Measurements from ENCODE around the gene MAF. TPM values are rescaled to one million over a fixed set of nuclear protein-coding genes. Genes with fewer than 3 reads are reported as not detected.

The MAF gene
- total RNA-seq (100 to 1,000 TPM; 130 to 139 TPM), total RNA-seq (204 to 215 reads per million in 2 donors)

- ATAC-seq: peak; percentile 84
- peaks cover 13% of the 10 kb centered on the region for H3K36me3 Mint-ChIP-seq (ENCODE audit: low read depth)
Observed at GRCh38 chr16:79600638-79601091, at the start of gene MAF. Gene MAF, minus strand, starts transcription at chr16:79600737. Its CDS starts 835 bp downstream, at chr16:79599902.

GRCh38 chr16:79648826-79649225 is 48.3 kb upstream of the MAF start:
- no peak overlapping the region for H3K27ac Mint-ChIP-seq
- H3K4me3 Mint-ChIP-seq: no peak overlapping the region
- no peaks in the 10 kb centered on the region for H3K36me3 Mint-ChIP-seq (ENCODE audit: low read depth)
- H3K4me1 Mint-ChIP-seq: peaks cover 2% of the 10 kb centered on the region
- no peaks in the 10 kb centered on the region for H3K9me3 ChIP-seq (ENCODE audit: control insufficient read depth, low read length, poor library complexity, severe bottlenecking)
- no peaks in the 10 kb centered on the region for H3K27me3 Mint-ChIP-seq
- ATAC-seq (no peak), DNase-seq (no peak)

More at GRCh38 chr16:79600638-79601091, at the start of gene MAF:
- H3K9me3 ChIP-seq (ENCODE audit: control insufficient read depth, low read length, poor library complexity, severe bottlenecking): no peaks in the 10 kb centered on the region
- peak; percentile 77 to 86 (median 83) for DNase-seq
- H3K27ac Mint-ChIP-seq: peak within 1 kb of the TSS; percentile 96
- H3K4me3 Mint-ChIP-seq: peak within 1 kb of the TSS; percentile 97
- H3K27me3 Mint-ChIP-seq: no peaks in the 10 kb centered on the region
- H3K4me1 Mint-ChIP-seq: peaks cover 45% of the 10 kb centered on the region

GRCh38 chr16:79647586-79647985 is 47.0 kb upstream of the MAF start:
- H3K27me3 Mint-ChIP-seq: no peaks in the 10 kb centered on the region
- no peaks in the 10 kb centered on the region for H3K36me3 Mint-ChIP-seq (ENCODE audit: low read depth)
- no peak overlapping the region for H3K4me3 Mint-ChIP-seq
- DNase-seq (no peak), ATAC-seq (no peak)
- no peak overlapping the region for H3K27ac Mint-ChIP-seq
- peaks cover 2% of the 10 kb centered on the region for H3K4me1 Mint-ChIP-seq
- no peaks in the 10 kb centered on the region for H3K9me3 ChIP-seq (ENCODE audit: control insufficient read depth, low read length, poor library complexity, severe bottlenecking)

- Mint-ChIP-seq H3K27ac (no peak overlapping the region), H3K27me3 (no peaks in the 10 kb centered on the region), H3K4me1 (peaks cover 15% of the 10 kb centered on the region), H3K36me3 (ENCODE audit: low read depth) (no peaks in the 10 kb centered on the region), H3K4me3 (no peak overlapping the region)
- no peaks in the 10 kb centered on the region for H3K9me3 ChIP-seq (ENCODE audit: control insufficient read depth, low read length, poor library complexity, severe bottlenecking)
- no peak for DNase-seq
- no peak for ATAC-seq
Observed at GRCh38 chr16:79645701-79646100, 45.2 kb upstream of the MAF start.

- Mint-ChIP-seq H3K36me3 (ENCODE audit: low read depth) (no peaks in the 10 kb centered on the region), H3K4me3 (no peak overlapping the region), H3K27me3 (no peaks in the 10 kb centered on the region), H3K27ac (no peak overlapping the region), H3K4me1 (peaks cover 15% of the 10 kb centered on the region)
- no peak for ATAC-seq
- H3K9me3 ChIP-seq (ENCODE audit: control insufficient read depth, low read length, poor library complexity, severe bottlenecking): no peaks in the 10 kb centered on the region
- DNase-seq: no peak
Observed at GRCh38 chr16:79644971-79645667, 44.6 kb upstream of the MAF start.

- H3K4me1 Mint-ChIP-seq: peaks cover 28% of the 10 kb centered on the region
- ATAC-seq: no peak
- no peak for DNase-seq
- H3K27ac Mint-ChIP-seq: no peak overlapping the region
- no peaks in the 10 kb centered on the region for H3K27me3 Mint-ChIP-seq
- H3K4me3 Mint-ChIP-seq: no peak overlapping the region
- no peaks in the 10 kb centered on the region for H3K36me3 Mint-ChIP-seq (ENCODE audit: low read depth)
- H3K9me3 ChIP-seq (ENCODE audit: control insufficient read depth, low read length, poor library complexity, severe bottlenecking): no peaks in the 10 kb centered on the region
Observed at GRCh38 chr16:79642652-79643051, 42.1 kb upstream of the MAF start.

GRCh38 chr16:79640513-79641360 is 40.2 kb upstream of the MAF start:
- peak overlapping the region; percentile 84 for H3K4me3 Mint-ChIP-seq
- H3K27ac Mint-ChIP-seq: peak overlapping the region; percentile 90
- peaks cover 3% of the 10 kb centered on the region for H3K36me3 Mint-ChIP-seq (ENCODE audit: low read depth)
- DNase-seq: no peak
- H3K27me3 Mint-ChIP-seq: no peaks in the 10 kb centered on the region
- H3K9me3 ChIP-seq (ENCODE audit: control insufficient read depth, low read length, poor library complexity, severe bottlenecking): no peaks in the 10 kb centered on the region
- peak; percentile 65 for ATAC-seq
- peaks cover 28% of the 10 kb centered on the region for H3K4me1 Mint-ChIP-seq

GRCh38 chr16:79639576-79640311 is 39.2 kb upstream of the MAF start:
- DNase-seq: no peak
- H3K9me3 ChIP-seq (ENCODE audit: control insufficient read depth, low read length, poor library complexity, severe bottlenecking): no peaks in the 10 kb centered on the region
- peak; percentile 52 for ATAC-seq
- Mint-ChIP-seq H3K4me1 (peaks cover 27% of the 10 kb centered on the region), H3K27ac (peak overlapping the region; percentile 90), H3K36me3 (ENCODE audit: low read depth) (peaks cover 3% of the 10 kb centered on the region), H3K27me3 (no peaks in the 10 kb centered on the region), H3K4me3 (peak overlapping the region; percentile 84)

GRCh38 chr16:79638386-79638785 is 37.8 kb upstream of the MAF start:
- DNase-seq (no peak), ATAC-seq (no peak)
- no peak overlapping the region for H3K27ac Mint-ChIP-seq
- no peaks in the 10 kb centered on the region for H3K27me3 Mint-ChIP-seq
- H3K4me3 Mint-ChIP-seq: no peak overlapping the region
- H3K36me3 Mint-ChIP-seq (ENCODE audit: low read depth): peaks cover 3% of the 10 kb centered on the region
- peaks cover 26% of the 10 kb centered on the region for H3K4me1 Mint-ChIP-seq
- H3K9me3 ChIP-seq (ENCODE audit: control insufficient read depth, low read length, poor library complexity, severe bottlenecking): no peaks in the 10 kb centered on the region

GRCh38 chr16:79635488-79635887 is 35.0 kb upstream of the MAF start:
- Mint-ChIP-seq H3K36me3 (ENCODE audit: low read depth) (peaks cover 3% of the 10 kb centered on the region), H3K27ac (no peak overlapping the region), H3K4me1 (peaks cover 25% of the 10 kb centered on the region), H3K4me3 (no peak overlapping the region), H3K27me3 (peaks cover 8% of the 10 kb centered on the region)
- ATAC-seq: no peak
- no peak for DNase-seq
- H3K9me3 ChIP-seq (ENCODE audit: control insufficient read depth, low read length, poor library complexity, severe bottlenecking): no peaks in the 10 kb centered on the region

- no peak overlapping the region for H3K27ac Mint-ChIP-seq
- no peaks in the 10 kb centered on the region for H3K9me3 ChIP-seq (ENCODE audit: control insufficient read depth, low read length, poor library complexity, severe bottlenecking)
- peaks cover 16% of the 10 kb centered on the region for H3K4me1 Mint-ChIP-seq
- H3K36me3 Mint-ChIP-seq (ENCODE audit: low read depth): peaks cover 3% of the 10 kb centered on the region
- peaks cover 12% of the 10 kb centered on the region for H3K27me3 Mint-ChIP-seq
- no peak for DNase-seq
- H3K4me3 Mint-ChIP-seq: no peak overlapping the region
- no peak for ATAC-seq
Observed at GRCh38 chr16:79634298-79634697, 33.8 kb upstream of the MAF start.

- ATAC-seq: no peak
- H3K27ac Mint-ChIP-seq: no peak overlapping the region
Observed at GRCh38 chr16:79632289-79632688, 31.8 kb upstream of the MAF start.

GRCh38 chr16:79628988-79629387 is 28.5 kb upstream of the MAF start:
- H3K9me3 ChIP-seq (ENCODE audit: control insufficient read depth, low read length, poor library complexity, severe bottlenecking): no peaks in the 10 kb centered on the region
- peak overlapping the region; percentile 84 for H3K27ac Mint-ChIP-seq
- ATAC-seq (no peak), DNase-seq (no peak)
- peaks cover 17% of the 10 kb centered on the region for H3K27me3 Mint-ChIP-seq
- peaks cover 21% of the 10 kb centered on the region for H3K4me1 Mint-ChIP-seq
- H3K36me3 Mint-ChIP-seq (ENCODE audit: low read depth): peaks cover 2% of the 10 kb centered on the region
- no peak overlapping the region for H3K4me3 Mint-ChIP-seq

More at GRCh38 chr16:79632289-79632688, 31.8 kb upstream of the MAF start:
- Mint-ChIP-seq H3K36me3 (ENCODE audit: low read depth) (peaks cover 5% of the 10 kb centered on the region), H3K27me3 (peaks cover 12% of the 10 kb centered on the region), H3K4me3 (no peak overlapping the region), H3K4me1 (peaks cover 21% of the 10 kb centered on the region)
- H3K9me3 ChIP-seq (ENCODE audit: control insufficient read depth, low read length, poor library complexity, severe bottlenecking): no peaks in the 10 kb centered on the region
- no peak for DNase-seq
